HG02938 (cell line): ENCODE results near the gene CD93.

Source experiments
- ATAC-seq: cut with Tn5 transposase; IDR thresholded peaks from one replicate; pipeline ENCODE4 v1.9.1; 2021; ENCODE audit warnings: mild to moderate bottlenecking, moderate library complexity; ENCODE audit not compliant: unreplicated experiment

Gene CD93

GRCh38 chr20:23061734-23062561, 24.2 kb downstream of the CD93 start:
- no peak for ATAC-seq

GRCh38 chr20:23061262-23061661, 24.9 kb downstream of the CD93 start:
- no peak for ATAC-seq

- no peak for ATAC-seq
Measured at GRCh38 chr20:23060629-23061028, 25.5 kb downstream of the CD93 start.

- no peak for ATAC-seq
Measured at GRCh38 chr20:23059846-23060245, 26.3 kb downstream of the CD93 start.

GRCh38 chr20:23059001-23059400, 27.1 kb downstream of the CD93 start:
- no peak for ATAC-seq

GRCh38 chr20:23058240-23058639, 27.9 kb downstream of the CD93 start:
- no peak for ATAC-seq

GRCh38 chr20:23052904-23053303, 33.2 kb downstream of the CD93 start:
- ATAC-seq, result no peak

GRCh38 chr20:23050847-23051627, 35.1 kb downstream of the CD93 start:
- no peak for ATAC-seq

- ATAC-seq, result no peak
Measured at GRCh38 chr20:23050076-23050838, 35.9 kb downstream of the CD93 start.

- no peak for ATAC-seq
Measured at GRCh38 chr20:23049201-23050075, 36.7 kb downstream of the CD93 start, which contains the start of gene THBD. Gene THBD (minus strand): TSS chr20:23049672. CDS start chr20:23049504, 168 bp downstream.

- ATAC-seq, result no peak
Measured at GRCh38 chr20:23048283-23049200, 37.6 kb downstream of the CD93 start.

- no peak for ATAC-seq
Measured at GRCh38 chr20:23047738-23048214, 38.3 kb downstream of the CD93 start.

GRCh38 chr20:23047001-23047737, 39.0 kb downstream of the CD93 start:
- ATAC-seq, result no peak

- ATAC-seq, result no peak
Measured at GRCh38 chr20:23046431-23046830, 39.7 kb downstream of the CD93 start.

- ATAC-seq, result no peak
Measured at GRCh38 chr20:23043376-23043775, 42.7 kb downstream of the CD93 start.

- ATAC-seq, result no peak
Measured at GRCh38 chr20:23042270-23042669, 43.9 kb downstream of the CD93 start.

- no peak for ATAC-seq
Measured at GRCh38 chr20:23039885-23040508, 46.1 kb downstream of the CD93 start.
